ENCODE results near the gene CORO7. TPM values are rescaled to one million over a fixed set of nuclear protein-coding genes. Genes with fewer than 3 reads are reported as not detected.

CORO7 gene
- polyA plus RNA-seq, 1 donor from 2014 or later = 57.6 TPM

GRCh38 chr16:4318967-4319366 is 97.4 kb downstream of the CORO7 start:
- no peaks in the 10 kb centered on the region for H3K27me3 ChIP-seq (ENCODE audit: insufficient read depth, low read depth, low read length)
- no peaks in the 10 kb centered on the region for H4K20me1 ChIP-seq (ENCODE audit: insufficient read depth)
- H3K27ac ChIP-seq (ENCODE audit: low read length) = no peak overlapping the region
- H3F3A ChIP-seq (ENCODE audit: insufficient read depth, low read length, poor library complexity, severe bottlenecking) = no peaks in the 10 kb centered on the region
- H3K4me2 ChIP-seq (ENCODE audit: low read length) = no peak overlapping the region
- H3K79me2 ChIP-seq (replicated peaks; ENCODE audit: insufficient read depth, low read length) = peaks cover 53% of the 10 kb centered on the region
- no peak overlapping the region for H2AFZ ChIP-seq (ENCODE audit: low read depth, low read length)
- no peak overlapping the region for H3K9ac ChIP-seq (ENCODE audit: low read length)
- TF ChIP-seq POLR2AphosphoS5 (IDR thresholded peaks at IDR 0.05) (no peak), CTCF (IDR thresholded peaks at IDR 0.05; ENCODE audit: poor library complexity, severe bottlenecking) (no peak), SMC3 (conservative IDR thresholded peaks at IDR 0.05; ENCODE audit: poor library complexity) (no peak), EZH2 (IDR thresholded peaks at IDR 0.05; ENCODE audit: borderline replicate concordance, insufficient read depth, low read length, poor library complexity, severe bottlenecking) (no peak), REST (IDR thresholded peaks at IDR 0.05; ENCODE audit: borderline replicate concordance) (no peak), MXI1 (conservative IDR thresholded peaks at IDR 0.05; ENCODE audit: poor library complexity, severe bottlenecking) (no peak), TAF1 (IDR thresholded peaks at IDR 0.05; ENCODE audit: low read depth) (no peak), RAD21 (conservative IDR thresholded peaks at IDR 0.05) (no peak), EP300 (conservative IDR thresholded peaks at IDR 0.05; ENCODE audit: poor library complexity, severe bottlenecking) (no peak)
- no peaks in the 10 kb centered on the region for H3K9me2 ChIP-seq (ENCODE audit: insufficient read depth, low read length)
- H3K9me3 ChIP-seq (ENCODE audit: low read length) = no peaks in the 10 kb centered on the region
- H3K4me3 ChIP-seq (ENCODE audit: low read length) = peak overlapping the region; percentile 96
- H3K36me3 ChIP-seq (ENCODE audit: insufficient read depth, low read length) = no peaks in the 10 kb centered on the region

- Histone ChIP-seq H3K9me2 (ENCODE audit: insufficient read depth, low read length) (no peaks in the 10 kb centered on the region), H2AFZ (ENCODE audit: low read depth, low read length) (no peak overlapping the region), H3K27ac (ENCODE audit: low read length) (no peak overlapping the region), H3K36me3 (ENCODE audit: insufficient read depth, low read length) (no peaks in the 10 kb centered on the region), H3K27me3 (ENCODE audit: insufficient read depth, low read depth, low read length) (no peaks in the 10 kb centered on the region), H4K20me1 (ENCODE audit: insufficient read depth) (no peaks in the 10 kb centered on the region), H3K4me2 (ENCODE audit: low read length) (no peak overlapping the region), H3K4me3 (ENCODE audit: low read length) (peak overlapping the region; percentile 96), H3F3A (ENCODE audit: insufficient read depth, low read length, poor library complexity, severe bottlenecking) (no peaks in the 10 kb centered on the region), H3K79me2 (replicated peaks; ENCODE audit: insufficient read depth, low read length) (peaks cover 52% of the 10 kb centered on the region), H3K9me3 (ENCODE audit: low read length) (no peaks in the 10 kb centered on the region), H3K9ac (ENCODE audit: low read length) (no peak overlapping the region)
- TF ChIP-seq POLR2AphosphoS5 (IDR thresholded peaks at IDR 0.05) = no peak
- TF ChIP-seq REST (IDR thresholded peaks at IDR 0.05; ENCODE audit: borderline replicate concordance) = no peak
- no peak for TF ChIP-seq TAF1 (IDR thresholded peaks at IDR 0.05; ENCODE audit: low read depth)
- no peak for TF ChIP-seq CTCF (IDR thresholded peaks at IDR 0.05; ENCODE audit: poor library complexity, severe bottlenecking)
Observed at GRCh38 chr16:4318451-4318910, 97.9 kb downstream of the CORO7 start.

Measured in neural cell (in vitro differentiated cells).